ENCODE data around the gene CYP4A22. TPM values are rescaled to one million over a fixed set of nuclear protein-coding genes. Genes with fewer than 3 reads are reported as not detected.

CYP4A22 gene
- polyA plus RNA-seq, 3 donors: not detected

GRCh38 chr1:47184822-47185677 is 47.8 kb downstream of the CYP4A22 start:
- H3K27ac Mint-ChIP-seq: no peak overlapping the region
- peaks cover 0 to 5% (median 0%) of the 10 kb centered on the region in 7 donors for H3K9me3 Mint-ChIP-seq
- H3K36me3 Mint-ChIP-seq: no peaks in the 10 kb centered on the region
- Histone ChIP-seq H3K27me3 (ENCODE audit: control insufficient read depth in 2 of 2, insufficient read depth in 2 of 2, low read length in 2 of 2) (peaks cover 0 to 8% of the 10 kb centered on the region in 2 donors), H2AFZ (ENCODE audit: insufficient read depth, low read depth, low read length, poor library complexity, severe bottlenecking) (no peak overlapping the region), H3K4me1 (ENCODE audit: control insufficient read depth in 1 of 2, insufficient read depth in 2 of 2, low read length in 2 of 2) (no peaks in the 10 kb centered on the region), H3K27ac (ENCODE audit: low read depth in 1 of 2, low read length in 2 of 2) (no peak overlapping the region), H3K79me2 (ENCODE audit: insufficient read depth, low read length) (no peaks in the 10 kb centered on the region), H3K4me3 (replicated peaks in 1 of 3; ENCODE audit: low read depth in 2 of 3, low read length in 3 of 3) (no peak overlapping the region), H4K20me1 (ENCODE audit: insufficient read depth, low read length) (no peaks in the 10 kb centered on the region), H3K9me3 (replicated peaks in 1 of 2; ENCODE audit: control insufficient read depth in 1 of 2, insufficient read depth in 1 of 2, low read length in 2 of 2) (no peaks in the 10 kb centered on the region), H3K9ac (ENCODE audit: insufficient read depth, low read length, poor library complexity, severe bottlenecking) (no peak overlapping the region), H3K36me3 (replicated peaks in 1 of 2; ENCODE audit: control insufficient read depth in 1 of 2, insufficient read depth in 2 of 2, low read length in 2 of 2) (no peaks in the 10 kb centered on the region), H3K4me2 (replicated peaks; ENCODE audit: extremely low read depth, low read length, poor library complexity, severe bottlenecking) (no peak overlapping the region)
- H3K4me3 Mint-ChIP-seq: no peak overlapping the region
- TF ChIP-seq, protein P1, sequence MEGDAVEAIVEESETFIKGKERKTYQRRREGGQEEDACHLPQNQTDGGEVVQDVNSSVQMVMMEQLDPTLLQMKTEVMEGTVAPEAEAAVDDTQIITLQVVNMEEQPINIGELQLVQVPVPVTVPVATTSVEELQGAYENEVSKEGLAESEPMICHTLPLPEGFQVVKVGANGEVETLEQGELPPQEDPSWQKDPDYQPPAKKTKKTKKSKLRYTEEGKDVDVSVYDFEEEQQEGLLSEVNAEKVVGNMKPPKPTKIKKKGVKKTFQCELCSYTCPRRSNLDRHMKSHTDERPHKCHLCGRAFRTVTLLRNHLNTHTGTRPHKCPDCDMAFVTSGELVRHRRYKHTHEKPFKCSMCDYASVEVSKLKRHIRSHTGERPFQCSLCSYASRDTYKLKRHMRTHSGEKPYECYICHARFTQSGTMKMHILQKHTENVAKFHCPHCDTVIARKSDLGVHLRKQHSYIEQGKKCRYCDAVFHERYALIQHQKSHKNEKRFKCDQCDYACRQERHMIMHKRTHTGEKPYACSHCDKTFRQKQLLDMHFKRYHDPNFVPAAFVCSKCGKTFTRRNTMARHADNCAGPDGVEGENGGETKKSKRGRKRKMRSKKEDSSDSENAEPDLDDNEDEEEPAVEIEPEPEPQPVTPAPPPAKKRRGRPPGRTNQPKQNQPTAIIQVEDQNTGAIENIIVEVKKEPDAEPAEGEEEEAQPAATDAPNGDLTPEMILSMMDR (IDR thresholded peaks at IDR 0.05): no peak
- peaks cover 8 to 25% (median 13%) of the 10 kb centered on the region in 3 donors for H3K27me3 Mint-ChIP-seq (ENCODE audit: low read depth in 3 of 3)
- no peak for DNase-seq
- intact Hi-C loops (cut with micrococcal nuclease): no loop called here
- 97% methylated on average over 8 of the region's 14 CpGs for WGBS (ENCODE audit: insufficient coverage)
- peaks cover 2% of the 10 kb centered on the region for H3K4me1 Mint-ChIP-seq

GRCh38 chr1:47186267-47187185 is 49.3 kb downstream of the CYP4A22 start:
- intact Hi-C loops (cut with micrococcal nuclease): no loop called here
- H3K4me3 ChIP-seq (replicated peaks in 1 of 3; ENCODE audit: low read depth in 2 of 3, low read length in 3 of 3): no peak overlapping the region
- WGBS (ENCODE audit: insufficient coverage): 98% methylated on average over 9 of the region's 13 CpGs
- no peak overlapping the region for H3K27ac ChIP-seq (ENCODE audit: low read depth in 1 of 2, low read length in 2 of 2)
- H4K20me1 ChIP-seq (ENCODE audit: insufficient read depth, low read length): no peaks in the 10 kb centered on the region
- no peaks in the 10 kb centered on the region for H3K36me3 Mint-ChIP-seq
- H3K79me2 ChIP-seq (ENCODE audit: insufficient read depth, low read length): no peaks in the 10 kb centered on the region
- no peaks in the 10 kb centered on the region for H3K27me3 ChIP-seq (ENCODE audit: control insufficient read depth in 2 of 2, insufficient read depth in 2 of 2, low read length in 2 of 2)
- H3K36me3 ChIP-seq (replicated peaks in 1 of 2; ENCODE audit: control insufficient read depth in 1 of 2, insufficient read depth in 2 of 2, low read length in 2 of 2): no peaks in the 10 kb centered on the region
- H3K27me3 Mint-ChIP-seq (ENCODE audit: low read depth in 3 of 3): peaks cover 0 to 10% (median 6%) of the 10 kb centered on the region in 3 donors
- H2AFZ ChIP-seq (ENCODE audit: insufficient read depth, low read depth, low read length, poor library complexity, severe bottlenecking): no peak overlapping the region
- peaks cover 2% of the 10 kb centered on the region for H3K4me1 Mint-ChIP-seq
- H3K4me3 Mint-ChIP-seq: no peak overlapping the region
- DNase-seq: no peak
- H3K9ac ChIP-seq (ENCODE audit: insufficient read depth, low read length, poor library complexity, severe bottlenecking): no peak overlapping the region
- no peak overlapping the region for H3K4me2 ChIP-seq (replicated peaks; ENCODE audit: extremely low read depth, low read length, poor library complexity, severe bottlenecking)
- TF ChIP-seq, protein P1 (IDR thresholded peaks at IDR 0.05): no peak
- H3K9me3 ChIP-seq (replicated peaks in 1 of 2; ENCODE audit: control insufficient read depth in 1 of 2, insufficient read depth in 1 of 2, low read length in 2 of 2): no peaks in the 10 kb centered on the region
- peak overlapping the region in 1 of 7 donors; percentile 42 for H3K27ac Mint-ChIP-seq
- H3K4me1 ChIP-seq (ENCODE audit: control insufficient read depth in 1 of 2, insufficient read depth in 2 of 2, low read length in 2 of 2): no peaks in the 10 kb centered on the region
- H3K9me3 Mint-ChIP-seq: peaks cover 0 to 5% (median 0%) of the 10 kb centered on the region in 7 donors

Measured in CD14-positive monocyte (primary cell).